ENCODE measurements around the gene PSMD8. TPM values are rescaled to one million over a fixed set of nuclear protein-coding genes. Genes with fewer than 3 reads are reported as not detected.

Gene PSMD8
- total RNA-seq, 1 experiment from 2014 or later, result 195 TPM

- ChIA-PET RAD21 (ENCODE audit: low non-redundant PET in 1 of 2, low total read pairs in 2 of 2, uncharacterized antibody in 2 of 2, unreplicated experiment in 2 of 2) (interaction anchor here (0.5 to 3.2 kb wide), 7 partner anchors 9 to 691 kb away, joined by 3 to 11 read pairs (median 4); partner anchors contain the start of genes FAM98C (in 2 of the 2), PSMD8 (in 2 of the 2) and SPINT2 (in 1 of the 2)), CTCF (interaction anchor here (1.0 to 4.0 kb wide), 7 partner anchors 13 to 543 kb away, joined by 3 to 49 read pairs (median 5); partner anchors contain the start of genes CATSPERG, FAM98C, MRPS12 and PSMD8), POLR2A (interaction anchor here (0.5 to 2.3 kb wide), 11 partner anchors 11 to 1068 kb away, joined by 3 to 44 read pairs (median 5); partner anchors contain the start of genes C19orf33, CATSPERG, ECH1 and FAM98C)
- Histone ChIP-seq H3K9me2 (ENCODE audit: insufficient read depth) (no peaks in the 10 kb centered on the region), H4K20me1 (ENCODE audit: insufficient read depth) (no peaks in the 10 kb centered on the region), H3K36me3 (ENCODE audit: control insufficient read depth in 1 of 2, insufficient read depth in 2 of 2, low read length in 2 of 2) (peaks cover 13 to 15% of the 10 kb centered on the region in 2 experiments; a peak in 3 of 4 replicates), H3K9ac (ENCODE audit: low read length) (no peak overlapping the region), H3K27me3 (ENCODE audit: insufficient read depth, low read length) (no peaks in the 10 kb centered on the region), H3K4me2 (ENCODE audit: low read length) (peak overlapping the region; percentile 93), H3K79me2 (ENCODE audit: insufficient read depth, low read length) (peaks cover 5% of the 10 kb centered on the region; the same call in 1 of the 2 replicates), H3K9me3 (ENCODE audit: control insufficient read depth in 1 of 2, insufficient read depth in 1 of 2, low read depth in 1 of 2, low read length in 2 of 2) (no peaks in the 10 kb centered on the region), H3K4me1 (ENCODE audit: control insufficient read depth in 1 of 2, insufficient read depth in 2 of 2, low read length in 2 of 2) (peaks cover 8 to 40% of the 10 kb centered on the region in 2 experiments), H2AFZ (ENCODE audit: low read depth, low read length, poor library complexity, severe bottlenecking) (no peak overlapping the region), H3K27ac (ENCODE audit: low read depth, low read length) (peak overlapping the region; percentile 63), H3K4me3 (replicated peaks in 1 of 2; ENCODE audit: low read depth in 1 of 2, low read length in 2 of 2) (peak overlapping the region in 1 of 2 experiments; percentile 64; a peak in 2 of 4 replicates)
- intact Hi-C loops (cut with micrococcal nuclease), result no loop called here
- BruUV-seq (replicated peaks), result no TSS peak
- ATAC-seq (no peak), DNase-seq (ENCODE audit: low read depth, low spot score) (no peak)
- no peak for TF ChIP-seq ZBTB33 (IDR thresholded peaks at IDR 0.05; ENCODE audit: extremely low read depth, insufficient replicate concordance, low read length)
- no peak for TF ChIP-seq EZH2 (IDR thresholded peaks at IDR 0.05)
- TF ChIP-seq ATF3 (IDR thresholded peaks at IDR 0.05), result no peak
- no peak for TF ChIP-seq EZH2phosphoT487 (IDR thresholded peaks at IDR 0.05; ENCODE audit: borderline replicate concordance)
- TF ChIP-seq CTCF (IDR thresholded peaks at IDR 0.05 in 2 of 3, conservative IDR thresholded peaks at IDR 0.05 in 1 of 3; ENCODE audit: borderline replicate concordance in 1 of 3, insufficient read depth in 1 of 3, low read depth in 2 of 3, low read length in 2 of 3), result no peak
- TF ChIP-seq SRF (IDR thresholded peaks at IDR 0.05; ENCODE audit: low read depth), result no peak
- no peak for TF ChIP-seq ZNF274 (IDR thresholded peaks at IDR 0.05; ENCODE audit: low read depth, low read length)
- no peak for TF ChIP-seq MAX (IDR thresholded peaks at IDR 0.05)
These were observed 12.7 kb downstream of the PSMD8 start for GRCh38 chr19:38386971-38387549.
